ENCODE data around the gene PYGM. TPM values are rescaled to one million over a fixed set of nuclear protein-coding genes. Genes with fewer than 3 reads are reported as not detected.

Gene PYGM
- total RNA-seq, 1 donor from 2014 or later = 4.8 TPM

- Mint-ChIP-seq H3K27me3 (no peaks in the 10 kb centered on the region), H3K4me1 (peaks cover 18% of the 10 kb centered on the region), H3K4me3 (no peak overlapping the region), H3K36me3 (ENCODE audit: low read depth) (peaks cover 36% of the 10 kb centered on the region), H3K9me3 (no peaks in the 10 kb centered on the region), H3K27ac (peak overlapping the region; percentile 73)
- intact Hi-C loops (cut with micrococcal nuclease) = loop anchor here (1.0 to 5.0 kb wide), 4 partner anchors 12 to 225 kb away; partner anchors contain the start of genes ARL2 and CDC42BPG
- ChIA-PET CTCF (interaction anchor here (0.6 to 5.3 kb wide), 7 partner anchors 14 to 227 kb away, joined by 3 to 29 read pairs (median 3); partner anchors contain the start of genes MAP4K2 and MEN1), POLR2A (interaction anchor here (0.7 to 1.7 kb wide), 5 partner anchors 8 to 446 kb away, joined by 3 to 6 read pairs (median 4); partner anchors contain the start of gene MAP4K2)
- peak; percentile 74 for ATAC-seq (ENCODE audit: low read depth)
- DNase-seq = peak; percentile 57
- TF ChIP-seq CTCF (IDR thresholded peaks at IDR 0.05) = no peak
Observed at GRCh38 chr11:64787526-64788320, 27.9 kb upstream of the PYGM start.

- TF ChIP-seq CTCF (IDR thresholded peaks at IDR 0.05) = no peak
- Mint-ChIP-seq H3K36me3 (ENCODE audit: low read depth) (peaks cover 27% of the 10 kb centered on the region), H3K4me1 (peaks cover 27% of the 10 kb centered on the region), H3K27ac (no peak overlapping the region), H3K27me3 (no peaks in the 10 kb centered on the region), H3K9me3 (no peaks in the 10 kb centered on the region), H3K4me3 (no peak overlapping the region)
- intact Hi-C loops (cut with micrococcal nuclease) = loop anchor here (5.0 kb wide), 1 partner anchor 226 kb away; the partner anchor contains the start of gene ARL2
- ChIA-PET POLR2A (interaction anchor here (0.7 to 6.2 kb wide), 3 partner anchors 14 to 62 kb away, joined by 3 to 63 read pairs (median 8); no protein-coding TSS in a partner anchor), CTCF (interaction anchor here (0.9 to 5.3 kb wide), 10 partner anchors 15 to 108 kb away, joined by 3 to 29 read pairs (median 4); partner anchors contain the start of genes CDC42BPG and MAP4K2)
- DNase-seq = no peak
- no peak for ATAC-seq (ENCODE audit: low read depth)
Observed at GRCh38 chr11:64786308-64786707, 26.5 kb upstream of the PYGM start.

GRCh38 chr11:64784813-64785581 lies 25.2 kb upstream of the PYGM start:
- Mint-ChIP-seq H3K4me1 (peaks cover 38% of the 10 kb centered on the region), H3K27ac (no peak overlapping the region), H3K27me3 (no peaks in the 10 kb centered on the region), H3K36me3 (ENCODE audit: low read depth) (peaks cover 16% of the 10 kb centered on the region), H3K9me3 (no peaks in the 10 kb centered on the region), H3K4me3 (no peak overlapping the region)
- intact Hi-C loops (cut with micrococcal nuclease) = loop anchor here (5.0 kb wide), 1 partner anchor 227 kb away; the partner anchor contains the start of gene ARL2
- DNase-seq (no peak), ATAC-seq (ENCODE audit: low read depth) (no peak)
- ChIA-PET POLR2A (interaction anchor here (0.6 to 6.2 kb wide), 7 partner anchors 9 to 94 kb away, joined by 3 to 63 read pairs (median 5); partner anchors contain the start of gene RASGRP2), CTCF (interaction anchor here (0.6 to 5.3 kb wide), 7 partner anchors 17 to 465 kb away, joined by 3 to 29 read pairs (median 4); partner anchors contain the start of genes CDC42BPG and MAP4K2)
- TF ChIP-seq CTCF (IDR thresholded peaks at IDR 0.05) = no peak

GRCh38 chr11:64778473-64779298 lies 18.9 kb upstream of the PYGM start, which contains the start of gene SF1:
Gene SF1 (minus strand): TSS chr11:64778542. CDS start chr11:64778392, 150 bp downstream.
- Mint-ChIP-seq H3K4me1 (peaks cover 75% of the 10 kb centered on the region), H3K27me3 (no peaks in the 10 kb centered on the region)
- intact Hi-C loops (cut with micrococcal nuclease) = loop anchor here (1.0 to 10.0 kb wide), 9 partner anchors 24 to 534 kb away; partner anchors contain the start of genes ATG2A, EHD1, FKBP2 and MEN1

More at GRCh38 chr11:64778473-64779298, 18.9 kb upstream of the PYGM start, which contains the start of gene SF1:
- POLR2A ChIA-PET = interaction anchor here (0.5 to 6.5 kb wide), 60 partner anchors 8 to 1989 kb away, joined by 3 to 197 read pairs (median 5); partner anchors contain the start of genes ARL2, CAPN1, CCDC88B and CDC42BPG
- no peak for TF ChIP-seq CTCF (IDR thresholded peaks at IDR 0.05)
- Mint-ChIP-seq H3K36me3 (ENCODE audit: low read depth) (peaks cover 41% of the 10 kb centered on the region), H3K9me3 (no peaks in the 10 kb centered on the region), H3K4me3 (peak within 1 kb of the TSS; percentile 90), H3K27ac (peak within 1 kb of the TSS; percentile 99)
- ATAC-seq (ENCODE audit: low read depth) (peak; percentile 81), DNase-seq (peak; percentile 91)
- CTCF ChIA-PET = interaction anchor here (0.9 to 1.4 kb wide), 5 partner anchors 21 to 90 kb away, joined by 3 to 4 read pairs (median 3); partner anchors contain the start of gene CDC42BPG

Measured in activated B cell treated with CpG ODN at 0.5 μM for 24 hours (primary cell).